Prostate gland (tissue), 2 donors: Measurements from ENCODE around the gene COIL. TPM values are rescaled to one million over a fixed set of nuclear protein-coding genes. Genes with fewer than 3 reads are reported as not detected.

ENCODE experiments used
- DNase-seq: peaks from one replicate; pipeline ENCODE4 v3.0.0-alpha.2; 2019; ENCODE audit warnings: low spot score
- H3K27ac ChIP-seq, 2 donors: fragments of 200-600 bp; sonication (generic); 2 replicates each; pipeline ENCODE4 v1.5.1; 2017 to 2019
- H3K27me3 ChIP-seq: fragments of 200-600 bp; sonication (generic); replicated peaks from 2 replicates; pipeline ENCODE4 v1.5.1; 2019; ENCODE audit not compliant: insufficient read depth
- H3K36me3 ChIP-seq, 2 donors: fragments of 200-600 bp; sonication (generic); 1 replicate in 1 of 2; 2 replicates in 1 of 2; pipeline versions ENCODE4 v1.5.1 to v1.8.1; 2017 to 2019
- H3K4me1 ChIP-seq: fragments of 200-600 bp; sonication (generic); replicated peaks from 2 replicates; pipeline ENCODE4 v1.5.1; 2019
- H3K4me3 ChIP-seq, 2 donors: fragments of 200-600 bp; sonication (generic); 2 replicates each; pipeline ENCODE4 v1.5.1; 2017 to 2019
- H3K9me3 ChIP-seq: fragments of 200-600 bp; sonication (generic); 2 replicates; pipeline ENCODE4 v1.5.1; 2017
- CTCF ChIP-seq, 4 experiments: fragments of 200-600 bp in 2 of 4; fragments of 450-650 bp in 2 of 4; sonication (generic) in 2 of 4; IDR thresholded peaks; 1 replicate in 3 of 4; 2 replicates in 1 of 4; pipeline ENCODE4 v1.5.1; 2016 to 2019; ENCODE audit warnings: antibody characterized with exemption in 4 of 4, mild to moderate bottlenecking in 2 of 4, moderate library complexity in 2 of 4
- POLR2A ChIP-seq: fragments of 450-650 bp; IDR thresholded peaks from one replicate; pipeline ENCODE4 v1.6.1; 2016; ENCODE audit warnings: antibody characterized with exemption, mild to moderate bottlenecking
- POLR2AphosphoS5 ChIP-seq: sonication (generic); formaldehyde crosslinking; IDR thresholded peaks from one replicate; pipeline ENCODE4 v1.6.1; 2017; ENCODE audit warnings: antibody characterized with exemption
- WGBS: methylation state at CpG from one replicate; pipeline ENCODE4 v1.1.5; 2018; 5-methylcytosine and 5-hydroxymethylcytosine counted together
- intact Hi-C: fragments of 100-400 bp; cut with DNase I; formaldehyde crosslinking; loops from one replicate; pipeline ENCODE4 v1.14.2; 2022
- total RNA-seq, 2 donors: library from RNA; depleted of rRNA; stranded (reverse); fragments of >200 nt; gene quantifications; one replicate each; pipeline ENCODE4 v1.1.0, GENCODE V29; 2016

Gene COIL
- total RNA-seq, 2 donors from 2014 or later: 14.8 to 22.3 TPM

DNA sequence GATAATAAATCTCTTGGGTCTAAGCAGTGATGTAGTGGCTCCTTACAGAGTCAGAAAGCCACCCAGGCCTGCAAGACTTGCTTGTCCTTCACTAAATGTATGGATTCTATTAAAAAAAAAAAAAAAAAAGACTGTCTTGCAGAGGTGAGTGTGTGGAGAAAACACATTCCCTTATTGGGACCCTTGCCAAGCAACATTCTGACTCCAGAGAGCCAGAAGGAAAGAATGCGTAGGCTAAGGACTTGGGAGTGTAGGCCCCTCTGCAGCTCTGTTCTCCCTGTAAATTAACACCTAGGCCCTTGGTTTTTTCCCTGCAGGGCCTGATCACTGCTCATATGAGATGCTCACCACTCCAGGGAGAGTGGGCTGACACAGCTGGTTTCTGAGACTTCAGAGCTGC is 34.9 kb upstream of the COIL start:
- TF ChIP-seq POLR2AphosphoS5: no peak
- no peak for TF ChIP-seq CTCF (IDR thresholded peaks at IDR 0.05)
- no peak for TF ChIP-seq POLR2A
- no peak overlapping the region for H3K4me3 ChIP-seq
- 79% methylated on average over 1 of the region's 1 CpG for WGBS
- H3K9me3 ChIP-seq: no peaks in the 10 kb centered on the region
- H3K27ac ChIP-seq: no peak overlapping the region
- intact Hi-C loops: no loop called here
- no peaks in the 10 kb centered on the region for H3K4me1 ChIP-seq
- no peak for DNase-seq
- H3K36me3 ChIP-seq: peaks cover 0 to 4% of the 10 kb centered on the region in 2 donors
- H3K27me3 ChIP-seq: no peaks in the 10 kb centered on the region

- intact Hi-C loops: no loop called here
- DNase-seq: no peak
- 89% methylated on average over 4 of the region's 4 CpGs for WGBS
- Histone ChIP-seq H3K4me3 (no peak overlapping the region), H3K27ac (no peak overlapping the region), H3K4me1 (no peaks in the 10 kb centered on the region), H3K9me3 (no peaks in the 10 kb centered on the region), H3K27me3 (no peaks in the 10 kb centered on the region), H3K36me3 (peaks cover 0 to 4% of the 10 kb centered on the region in 2 donors)
- TF ChIP-seq POLR2A: no peak
Observed at GRCh38 chr17:56994009-56994792, 33.4 kb upstream of the COIL start.

- Histone ChIP-seq H3K4me1 (no peaks in the 10 kb centered on the region), H3K4me3 (no peak overlapping the region), H3K27ac (no peak overlapping the region), H3K27me3 (no peaks in the 10 kb centered on the region), H3K36me3 (peaks cover 0 to 2% of the 10 kb centered on the region in 2 donors), H3K9me3 (no peaks in the 10 kb centered on the region)
- no peak for DNase-seq
- 88% methylated on average over 1 of the region's 1 CpG for whole genome bisulfite sequencing
- intact Hi-C loops: no loop called here
- no peak for TF ChIP-seq CTCF (IDR thresholded peaks at IDR 0.05)
Observed at GRCh38 chr17:56992364-56992763, 31.5 kb upstream of the COIL start.

DNA sequence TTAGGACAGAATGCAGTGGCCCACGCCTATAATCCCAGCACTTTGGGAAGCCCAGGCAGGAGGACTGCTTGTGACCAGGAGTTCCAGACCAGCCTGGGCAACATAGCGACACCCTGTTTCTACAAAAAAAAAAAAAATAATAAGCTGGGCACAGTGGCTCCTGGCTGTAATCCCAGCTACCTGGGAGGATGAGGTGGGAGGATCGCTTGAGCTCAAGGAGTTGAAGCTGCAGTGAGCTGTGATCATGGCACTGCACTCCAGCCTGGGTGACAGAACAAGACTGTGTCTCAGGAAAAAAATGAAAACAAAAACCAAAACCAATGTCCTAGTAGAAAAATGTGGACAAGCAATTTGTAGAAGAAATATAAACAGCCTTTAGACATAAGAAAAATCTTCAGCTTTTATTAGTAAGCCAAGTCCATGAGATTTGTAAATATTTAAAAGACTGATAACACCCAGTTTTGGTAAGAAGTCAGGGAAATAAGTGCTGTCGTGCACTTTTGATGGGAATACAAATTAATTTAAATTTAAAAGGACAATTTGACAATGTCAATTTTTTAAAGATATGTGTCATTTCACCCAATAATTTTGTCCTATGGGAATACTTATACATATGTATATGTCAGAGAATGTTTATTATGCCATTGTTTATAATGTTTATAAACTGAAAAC is 28.2 kb upstream of the COIL start:
- Histone ChIP-seq H3K4me1 (no peaks in the 10 kb centered on the region), H3K9me3 (no peaks in the 10 kb centered on the region), H3K36me3 (no peaks in the 10 kb centered on the region), H3K27me3 (no peaks in the 10 kb centered on the region), H3K27ac (no peak overlapping the region), H3K4me3 (no peak overlapping the region)
- no peak for DNase-seq
- intact Hi-C loops: no loop called here
- no peak for TF ChIP-seq POLR2A
- TF ChIP-seq CTCF (IDR thresholded peaks at IDR 0.05): no peak
- WGBS: 84% methylated on average over 4 of the region's 4 CpGs

GRCh38 chr17:56987283-56987834 is 26.5 kb upstream of the COIL start:
- H3K4me1 ChIP-seq: no peaks in the 10 kb centered on the region
- H3K27ac ChIP-seq: no peak overlapping the region
- no peaks in the 10 kb centered on the region for H3K9me3 ChIP-seq
- TF ChIP-seq POLR2A (no peak), CTCF (IDR thresholded peaks at IDR 0.05) (no peak), POLR2AphosphoS5 (no peak)
- no peaks in the 10 kb centered on the region for H3K27me3 ChIP-seq
- H3K4me3 ChIP-seq: no peak overlapping the region
- 85% methylated on average over 11 of the region's 11 CpGs for WGBS
- H3K36me3 ChIP-seq: no peaks in the 10 kb centered on the region
- intact Hi-C loops: no loop called here
- DNase-seq: no peak
